ENCODE data around the gene DRC3. TPM values are rescaled to one million over a fixed set of nuclear protein-coding genes. Genes with fewer than 3 reads are reported as not detected.

Gene DRC3
- total and polyA plus RNA-seq, 5 donors from 2014 or later = not detected

DNA sequence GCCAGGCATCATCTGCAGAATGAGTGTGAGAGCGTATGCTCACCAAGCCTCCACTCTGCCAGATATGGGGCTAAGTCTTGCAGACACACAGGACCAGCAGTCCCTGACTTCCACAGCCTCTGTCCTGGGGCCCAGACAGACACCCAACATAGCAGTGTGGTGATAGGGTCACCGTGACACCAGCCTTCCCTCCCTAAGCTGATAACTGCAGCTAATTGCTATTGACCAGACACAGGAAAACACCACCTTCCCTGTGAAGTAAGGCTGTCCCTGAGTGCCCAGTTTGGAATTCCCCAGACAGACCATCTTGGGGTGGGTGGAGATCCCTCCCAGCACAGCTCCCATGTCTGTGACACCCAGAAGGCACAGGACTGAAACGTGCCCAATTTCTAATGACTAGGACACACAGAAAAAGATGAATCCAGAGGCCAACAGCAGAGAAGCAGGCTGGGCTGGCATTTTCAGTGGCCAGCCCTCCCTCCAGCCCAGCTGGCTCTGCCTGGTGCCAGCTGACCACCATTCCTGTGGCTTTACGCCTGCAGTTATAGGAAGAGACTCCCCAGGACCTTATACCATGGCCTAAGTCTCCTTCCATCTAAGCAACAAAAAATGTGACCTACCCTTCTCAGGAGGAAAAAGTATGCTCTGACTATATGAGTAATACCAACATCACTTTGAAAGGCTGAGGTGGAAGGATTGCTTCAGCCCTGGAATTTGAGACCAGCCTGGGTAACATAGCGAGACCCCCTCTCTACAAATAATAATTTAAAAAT is 36.0 kb downstream of the DRC3 start:
- H3K4me3 ChIP-seq (ENCODE audit: low read depth, low read length) = no peak overlapping the region
- H3K27ac ChIP-seq (ENCODE audit: insufficient read depth, low read length, poor library complexity, severe bottlenecking) = no peak overlapping the region
- Mint-ChIP-seq H3K4me1 (peaks cover 0 to 4% (median 1%) of the 10 kb centered on the region in 4 donors), H3K4me3 (no peak overlapping the region), H3K27ac (peak overlapping the region in 1 of 3 donors; percentile 46), H3K9me3 (no peaks in the 10 kb centered on the region), H3K36me3 (peaks cover 33% of the 10 kb centered on the region), H3K27me3 (no peaks in the 10 kb centered on the region)
- DNase-seq (no peak), ATAC-seq (ENCODE audit: low read depth in 2 of 2) (no peak)
- H3K9me3 ChIP-seq (ENCODE audit: control insufficient read depth in 2 of 2, low read length in 2 of 2) = no peaks in the 10 kb centered on the region
- H3K4me1 ChIP-seq (ENCODE audit: control insufficient read depth, insufficient read depth, low read length, poor library complexity, severe bottlenecking) = no peaks in the 10 kb centered on the region
- H3K27me3 ChIP-seq (ENCODE audit: control insufficient read depth, insufficient read depth, low read length) = no peaks in the 10 kb centered on the region
- peaks cover 2% of the 10 kb centered on the region for H3K36me3 ChIP-seq (ENCODE audit: control insufficient read depth, insufficient read depth, low read length)

DNA sequence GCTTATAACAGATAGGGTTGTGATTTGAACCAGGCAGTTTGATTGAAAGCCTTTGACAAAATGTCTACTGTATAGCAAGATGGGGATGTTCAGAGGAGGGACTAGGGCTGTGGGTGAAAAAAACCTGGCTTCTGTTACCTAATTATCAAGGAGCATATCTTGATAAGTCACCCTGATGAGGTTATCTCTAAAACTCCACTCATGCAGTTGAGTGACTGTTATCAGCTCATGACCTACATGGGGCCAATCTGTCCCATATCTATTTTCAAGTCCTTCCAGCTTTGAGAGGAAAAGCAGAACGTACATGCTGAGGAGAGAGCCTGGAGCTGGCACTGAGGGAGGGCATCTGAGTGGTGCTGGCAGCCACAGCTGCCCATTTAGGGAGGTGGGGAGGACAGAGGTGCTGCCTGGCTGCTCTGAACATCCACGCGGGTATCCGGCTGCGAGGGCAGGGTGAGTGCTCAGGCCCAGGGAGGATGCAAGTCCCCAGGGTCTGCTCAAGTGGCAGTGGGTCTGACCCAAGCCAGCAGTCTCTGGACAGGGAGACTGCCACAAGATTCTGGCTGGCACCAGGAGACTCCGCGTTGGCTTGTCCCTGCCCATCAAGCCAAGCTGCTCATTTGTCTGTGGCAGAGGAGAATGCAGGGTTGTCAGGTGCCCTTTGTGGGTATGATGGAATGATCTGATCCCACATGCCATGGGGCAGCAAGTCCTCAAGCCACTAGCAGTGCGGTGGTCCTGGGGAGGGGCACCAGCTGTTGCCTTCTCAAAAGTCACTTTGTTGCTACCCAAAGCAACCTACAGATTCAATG is 37.2 kb downstream of the DRC3 start:
- Histone ChIP-seq H3K27me3 (ENCODE audit: control insufficient read depth, insufficient read depth, low read length) (no peaks in the 10 kb centered on the region), H3K4me1 (ENCODE audit: control insufficient read depth, insufficient read depth, low read length, poor library complexity, severe bottlenecking) (no peaks in the 10 kb centered on the region), H3K27ac (ENCODE audit: insufficient read depth, low read length, poor library complexity, severe bottlenecking) (no peak overlapping the region), H3K9me3 (ENCODE audit: control insufficient read depth in 2 of 2, low read length in 2 of 2) (no peaks in the 10 kb centered on the region), H3K36me3 (ENCODE audit: control insufficient read depth, insufficient read depth, low read length) (peaks cover 2% of the 10 kb centered on the region), H3K4me3 (ENCODE audit: low read depth, low read length) (no peak overlapping the region)
- Mint-ChIP-seq H3K9me3 (no peaks in the 10 kb centered on the region), H3K4me3 (no peak overlapping the region), H3K27me3 (no peaks in the 10 kb centered on the region), H3K4me1 (peaks cover 0 to 4% (median 1%) of the 10 kb centered on the region in 4 donors), H3K27ac (no peak overlapping the region), H3K36me3 (peaks cover 33% of the 10 kb centered on the region)
- ATAC-seq (ENCODE audit: low read depth in 2 of 2) (no peak), DNase-seq (no peak)

DNA sequence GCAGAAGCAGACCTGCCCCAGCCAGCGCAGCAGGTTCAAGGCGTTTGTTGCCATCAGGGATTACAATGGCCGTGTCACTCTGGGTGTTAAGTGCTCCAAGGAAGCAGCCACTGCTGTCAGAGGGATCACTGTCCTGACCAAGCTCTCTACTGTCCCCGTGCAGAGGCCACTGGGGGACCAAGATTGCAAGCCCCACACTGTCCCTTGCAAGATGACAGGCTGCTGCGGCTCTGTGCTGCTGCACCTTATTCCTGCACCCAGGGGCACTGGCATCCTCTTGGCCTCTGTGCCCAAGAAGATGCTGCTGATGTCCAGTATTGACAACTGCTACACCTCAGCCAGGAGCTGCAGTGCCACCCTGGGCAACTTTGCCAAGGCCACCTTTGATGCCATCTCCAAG is 38.6 kb downstream of the DRC3 start:
- H3K36me3 ChIP-seq (ENCODE audit: control insufficient read depth, insufficient read depth, low read length) = peaks cover 11% of the 10 kb centered on the region
- no peak for DNase-seq
- no peak overlapping the region for H3K27ac Mint-ChIP-seq
- no peaks in the 10 kb centered on the region for H3K4me1 ChIP-seq (ENCODE audit: control insufficient read depth, insufficient read depth, low read length, poor library complexity, severe bottlenecking)
- H3K9me3 Mint-ChIP-seq = no peaks in the 10 kb centered on the region
- no peak overlapping the region for H3K4me3 Mint-ChIP-seq
- peaks cover 0 to 4% (median 0%) of the 10 kb centered on the region in 4 donors for H3K4me1 Mint-ChIP-seq
- H3K27ac ChIP-seq (ENCODE audit: insufficient read depth, low read length, poor library complexity, severe bottlenecking) = no peak overlapping the region
- peaks cover 29% of the 10 kb centered on the region for H3K36me3 Mint-ChIP-seq
- ATAC-seq (ENCODE audit: low read depth in 2 of 2) = no peak
- no peaks in the 10 kb centered on the region for H3K27me3 Mint-ChIP-seq
- no peak overlapping the region for H3K4me3 ChIP-seq (ENCODE audit: low read depth, low read length)
- no peaks in the 10 kb centered on the region for H3K9me3 ChIP-seq (ENCODE audit: control insufficient read depth in 2 of 2, low read length in 2 of 2)
- H3K27me3 ChIP-seq (ENCODE audit: control insufficient read depth, insufficient read depth, low read length) = no peaks in the 10 kb centered on the region

DNA sequence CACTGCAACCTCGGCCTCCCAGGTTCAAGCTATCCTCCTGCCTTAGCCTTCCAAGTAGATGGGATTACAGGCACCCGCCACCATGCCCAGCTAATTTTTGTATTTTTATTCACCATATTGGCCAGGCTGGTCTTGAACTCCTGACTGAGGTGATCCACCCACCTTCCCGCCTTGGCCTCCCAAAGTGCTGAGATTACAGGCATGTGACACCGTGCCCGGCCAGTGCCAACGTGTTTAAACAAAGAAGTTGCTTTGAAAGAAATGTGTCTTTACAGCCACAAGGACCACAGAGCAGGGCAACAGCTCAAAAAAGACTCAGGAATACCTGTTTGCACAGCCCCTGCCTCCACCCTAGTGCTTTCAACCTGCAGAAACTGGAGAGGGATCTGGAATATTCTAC is 41.3 kb downstream of the DRC3 start:
- Mint-ChIP-seq H3K27ac (no peak overlapping the region), H3K36me3 (peaks cover 22% of the 10 kb centered on the region), H3K9me3 (no peaks in the 10 kb centered on the region), H3K4me1 (peaks cover 0 to 4% (median 0%) of the 10 kb centered on the region in 4 donors), H3K4me3 (no peak overlapping the region), H3K27me3 (no peaks in the 10 kb centered on the region)
- Histone ChIP-seq H3K4me3 (ENCODE audit: low read depth, low read length) (no peak overlapping the region), H3K27ac (ENCODE audit: insufficient read depth, low read length, poor library complexity, severe bottlenecking) (no peak overlapping the region), H3K36me3 (ENCODE audit: control insufficient read depth, insufficient read depth, low read length) (peaks cover 11% of the 10 kb centered on the region), H3K4me1 (ENCODE audit: control insufficient read depth, insufficient read depth, low read length, poor library complexity, severe bottlenecking) (no peaks in the 10 kb centered on the region), H3K9me3 (ENCODE audit: control insufficient read depth in 2 of 2, low read length in 2 of 2) (no peaks in the 10 kb centered on the region), H3K27me3 (ENCODE audit: control insufficient read depth, insufficient read depth, low read length) (no peaks in the 10 kb centered on the region)
- no peak for ATAC-seq (ENCODE audit: low read depth in 2 of 2)
- DNase-seq = no peak

DNA sequence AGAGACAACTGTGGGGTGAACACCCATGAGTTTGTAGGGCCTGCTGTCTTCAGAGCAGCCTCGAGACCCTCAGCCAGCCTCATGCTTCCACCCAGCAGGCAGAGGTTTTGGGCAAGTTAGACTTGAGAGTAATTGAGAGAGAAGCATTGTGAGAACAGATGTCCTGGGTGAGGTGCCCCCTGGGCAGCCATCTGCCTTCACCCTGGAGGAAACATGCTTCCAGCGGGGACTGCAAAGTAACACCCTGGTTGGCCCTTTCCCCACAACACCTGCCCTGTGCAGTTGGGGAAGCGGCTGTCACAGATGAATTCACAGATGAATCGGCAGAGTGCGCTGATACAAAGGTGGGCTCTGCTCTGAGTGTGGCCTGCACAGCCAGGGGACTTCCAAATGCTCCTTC is 42.9 kb downstream of the DRC3 start:
- Histone ChIP-seq H3K27me3 (ENCODE audit: control insufficient read depth, insufficient read depth, low read length) (no peaks in the 10 kb centered on the region), H3K36me3 (ENCODE audit: control insufficient read depth, insufficient read depth, low read length) (peaks cover 15% of the 10 kb centered on the region)

DNA sequence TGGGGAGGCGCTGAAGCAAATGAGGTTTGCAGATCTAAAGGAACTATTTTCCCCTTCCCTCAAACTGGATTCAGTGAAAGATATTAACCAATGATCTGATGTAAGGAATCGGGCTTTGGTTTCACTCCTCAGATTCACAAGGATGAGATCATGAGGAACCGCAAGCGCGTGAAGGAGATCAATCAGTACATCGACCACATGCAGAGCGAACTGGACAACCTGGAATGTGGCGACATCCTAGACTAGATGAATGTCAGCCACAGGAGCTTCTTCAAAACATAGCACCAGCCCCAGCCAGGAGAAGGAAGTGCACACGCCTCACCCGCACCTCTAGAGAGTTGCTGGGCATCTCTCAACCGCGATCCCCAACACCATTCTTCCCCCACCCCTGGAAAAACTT is 43.8 kb downstream of the DRC3 start:
- no peak overlapping the region for H3K4me3 ChIP-seq (ENCODE audit: low read depth, low read length)
- H3K27ac Mint-ChIP-seq = no peak overlapping the region
- no peak for ATAC-seq (ENCODE audit: low read depth in 2 of 2)

More for the DNA sequence above, 42.9 kb downstream of the DRC3 start:
- no peaks in the 10 kb centered on the region for H3K27me3 Mint-ChIP-seq
- Histone ChIP-seq H3K27ac (ENCODE audit: insufficient read depth, low read length, poor library complexity, severe bottlenecking) (no peak overlapping the region), H3K4me1 (ENCODE audit: control insufficient read depth, insufficient read depth, low read length, poor library complexity, severe bottlenecking) (no peaks in the 10 kb centered on the region), H3K9me3 (ENCODE audit: control insufficient read depth in 2 of 2, low read length in 2 of 2) (no peaks in the 10 kb centered on the region), H3K4me3 (ENCODE audit: low read depth, low read length) (no peak overlapping the region)
- no peak overlapping the region for H3K4me3 Mint-ChIP-seq
- no peak overlapping the region for H3K27ac Mint-ChIP-seq
- no peaks in the 10 kb centered on the region for H3K9me3 Mint-ChIP-seq
- ATAC-seq (ENCODE audit: low read depth in 2 of 2) (no peak), DNase-seq (no peak)
- peaks cover 0 to 4% (median 0%) of the 10 kb centered on the region in 4 donors for H3K4me1 Mint-ChIP-seq
- H3K36me3 Mint-ChIP-seq = peaks cover 16% of the 10 kb centered on the region

DNA sequence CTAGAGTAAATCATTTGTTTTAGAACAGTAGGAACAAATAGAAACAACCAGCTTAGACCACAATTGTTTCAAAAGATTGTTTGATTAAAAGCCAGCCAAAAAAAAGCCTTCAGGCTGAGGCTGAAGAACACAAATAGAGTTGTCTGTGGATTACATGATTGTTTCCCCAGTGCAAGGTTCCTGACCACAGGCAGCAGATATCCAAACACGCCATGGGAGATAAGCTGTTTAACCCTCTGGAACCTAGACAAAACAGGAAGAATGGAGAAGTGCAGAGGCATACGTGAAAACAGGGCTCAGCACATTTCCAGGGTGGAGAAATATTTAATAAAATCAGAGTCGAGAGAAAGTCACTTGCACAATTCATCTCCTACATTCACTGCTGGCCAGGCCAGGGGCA is 45.3 kb downstream of the DRC3 start:
- Mint-ChIP-seq H3K4me3 (no peak overlapping the region), H3K9me3 (no peaks in the 10 kb centered on the region), H3K27me3 (no peaks in the 10 kb centered on the region), H3K36me3 (peaks cover 12% of the 10 kb centered on the region), H3K27ac (peak overlapping the region in 1 of 3 donors; percentile 21), H3K4me1 (peaks cover 0 to 4% (median 0%) of the 10 kb centered on the region in 4 donors)
- DNase-seq = no peak
- Histone ChIP-seq H3K4me3 (ENCODE audit: low read depth, low read length) (no peak overlapping the region), H3K27ac (ENCODE audit: insufficient read depth, low read length, poor library complexity, severe bottlenecking) (no peak overlapping the region), H3K36me3 (ENCODE audit: control insufficient read depth, insufficient read depth, low read length) (peaks cover 21% of the 10 kb centered on the region), H3K27me3 (ENCODE audit: control insufficient read depth, insufficient read depth, low read length) (no peaks in the 10 kb centered on the region), H3K4me1 (ENCODE audit: control insufficient read depth, insufficient read depth, low read length, poor library complexity, severe bottlenecking) (no peaks in the 10 kb centered on the region), H3K9me3 (ENCODE audit: control insufficient read depth in 2 of 2, low read length in 2 of 2) (no peaks in the 10 kb centered on the region)
- ATAC-seq (ENCODE audit: low read depth in 2 of 2) = no peak

More for the DNA sequence above, 43.8 kb downstream of the DRC3 start:
- Histone ChIP-seq H3K9me3 (ENCODE audit: control insufficient read depth in 2 of 2, low read length in 2 of 2) (no peaks in the 10 kb centered on the region), H3K27me3 (ENCODE audit: control insufficient read depth, insufficient read depth, low read length) (no peaks in the 10 kb centered on the region), H3K27ac (ENCODE audit: insufficient read depth, low read length, poor library complexity, severe bottlenecking) (no peak overlapping the region), H3K36me3 (ENCODE audit: control insufficient read depth, insufficient read depth, low read length) (peaks cover 20% of the 10 kb centered on the region), H3K4me1 (ENCODE audit: control insufficient read depth, insufficient read depth, low read length, poor library complexity, severe bottlenecking) (no peaks in the 10 kb centered on the region)
- no peaks in the 10 kb centered on the region for H3K27me3 Mint-ChIP-seq
- H3K4me3 Mint-ChIP-seq = no peak overlapping the region
- no peak for DNase-seq
- peaks cover 0 to 4% (median 0%) of the 10 kb centered on the region in 4 donors for H3K4me1 Mint-ChIP-seq
- H3K36me3 Mint-ChIP-seq = peaks cover 16% of the 10 kb centered on the region
- H3K9me3 Mint-ChIP-seq = no peaks in the 10 kb centered on the region

Data from CD4-positive, CD25-positive, alpha-beta regulatory T cell (primary cell).